NB4 (cell line): ENCODE results near the gene GPAM.

Experiments used
- DNase-seq: peaks from one replicate; pipeline ENCODE4 v3.0.0; 2010; ENCODE audit warnings: low read depth
- H3K4me3 ChIP-seq: one replicate; pipeline ENCODE4 v1.5.1; 2011; ENCODE audit warnings: mild to moderate bottlenecking, low read depth, low read length, moderate library complexity
- CTCF ChIP-seq: IDR thresholded peaks from one replicate; pipeline ENCODE4 v1.5.1; 2012; ENCODE audit warnings: low read depth, low read length
- MAX ChIP-seq: IDR thresholded peaks from 2 replicates; pipeline ENCODE4 v1.6.1; 2011; ENCODE audit warnings: low read depth, low read length
- MYC ChIP-seq: IDR thresholded peaks from 2 replicates; pipeline ENCODE4 v1.6.1; 2011; ENCODE audit warnings: low read depth, low read length
- POLR2A ChIP-seq: IDR thresholded peaks from 2 replicates; pipeline ENCODE4 v1.6.1; 2011; ENCODE audit warnings: mild to moderate bottlenecking; ENCODE audit not compliant: insufficient read length; ENCODE audit errors: extremely low read depth

GPAM gene

GRCh38 chr10:112223725-112224124 is 40.2 kb upstream of the GPAM start:
- H3K4me3 ChIP-seq: no peak overlapping the region
- DNase-seq: no peak
- no peak for TF ChIP-seq MYC
- no peak for TF ChIP-seq CTCF
- TF ChIP-seq POLR2A: no peak
- TF ChIP-seq MAX: no peak

GRCh38 chr10:112222799-112223198 is 39.2 kb upstream of the GPAM start:
- TF ChIP-seq POLR2A (no peak), MYC (no peak), MAX (no peak), CTCF (no peak)
- no peak overlapping the region for H3K4me3 ChIP-seq
- no peak for DNase-seq

- H3K4me3 ChIP-seq: no peak overlapping the region
- TF ChIP-seq MYC: no peak
- no peak for TF ChIP-seq CTCF
- no peak for TF ChIP-seq POLR2A
- TF ChIP-seq MAX: no peak
- DNase-seq: peak; percentile 23
Measured at GRCh38 chr10:112221545-112221944, 38.0 kb upstream of the GPAM start.

- TF ChIP-seq CTCF (no peak), MYC (no peak)
- DNase-seq: no peak
- H3K4me3 ChIP-seq: no peak overlapping the region
Measured at GRCh38 chr10:112218960-112219359, 35.4 kb upstream of the GPAM start.

- TF ChIP-seq CTCF: no peak
- no peak for TF ChIP-seq MYC
- TF ChIP-seq MAX: no peak
- no peak for TF ChIP-seq POLR2A
- no peak for DNase-seq
- H3K4me3 ChIP-seq: no peak overlapping the region
Measured at GRCh38 chr10:112218036-112218390, 34.4 kb upstream of the GPAM start.

- DNase-seq: no peak
- no peak overlapping the region for H3K4me3 ChIP-seq
- no peak for TF ChIP-seq MAX
- TF ChIP-seq CTCF: no peak
- TF ChIP-seq POLR2A: no peak
- TF ChIP-seq MYC: no peak
Measured at GRCh38 chr10:112217386-112218035, 33.9 kb upstream of the GPAM start.
